ENCODE results near the gene ANKRD55.

ANKRD55 gene

GRCh38 chr5:56075361-56075760 lies 157.8 kb downstream of the ANKRD55 start:
- DNase-seq, result peak in 1 of 2 donors; percentile 33

GRCh38 chr5:56072863-56073766 lies 160.0 kb downstream of the ANKRD55 start:
- peak; percentile 68 to 76 for DNase-seq

GRCh38 chr5:56071470-56071869 lies 161.7 kb downstream of the ANKRD55 start:
- DNase-seq, result no peak

GRCh38 chr5:56070851-56071465 lies 162.2 kb downstream of the ANKRD55 start:
- peak; percentile 54 to 86 for DNase-seq

- no peak for DNase-seq
These were observed 163.4 kb downstream of the ANKRD55 start for GRCh38 chr5:56069652-56070226.

GRCh38 chr5:56066931-56067450 lies 166.1 kb downstream of the ANKRD55 start:
- peak; percentile 20 to 33 for DNase-seq

- DNase-seq, result no peak
These were observed 168.1 kb downstream of the ANKRD55 start for GRCh38 chr5:56064984-56065383.

GRCh38 chr5:56060276-56061110 lies 172.6 kb downstream of the ANKRD55 start:
- DNase-seq, result no peak

- no peak for DNase-seq
These were observed 173.3 kb downstream of the ANKRD55 start for GRCh38 chr5:56059854-56060253.

GRCh38 chr5:56056875-56057274 lies 176.3 kb downstream of the ANKRD55 start:
- no peak for DNase-seq

- no peak for DNase-seq
These were observed 177.3 kb downstream of the ANKRD55 start for GRCh38 chr5:56055859-56056258.

GRCh38 chr5:56055287-56055686 lies 177.8 kb downstream of the ANKRD55 start:
- DNase-seq, result no peak

GRCh38 chr5:56054666-56055065 lies 178.5 kb downstream of the ANKRD55 start:
- no peak for DNase-seq

GRCh38 chr5:56053363-56053762 lies 179.8 kb downstream of the ANKRD55 start:
- DNase-seq, result no peak

GRCh38 chr5:56052735-56053134 lies 180.4 kb downstream of the ANKRD55 start:
- no peak for DNase-seq

- peak in 1 of 2 donors; percentile 24 for DNase-seq
These were observed 182.4 kb downstream of the ANKRD55 start for GRCh38 chr5:56050551-56051255.

Data from inflammatory macrophage (primary cell).